MCF 10A (cell line): ENCODE measurements around the gene BIRC3. TPM values are rescaled to one million over a fixed set of nuclear protein-coding genes. Genes with fewer than 3 reads are reported as not detected.

ENCODE experiments used
- BruUV-seq: library from RNA; stranded (reverse); fragments of 400-500 nt; replicated peaks from 2 replicates; lab custom pipeline; 2021; lab: Mats Ljungman, UMichigan
- CTCF ChIA-PET: fragments of 300-600 bp; sonication (Branson Sonifier 250); formaldehyde crosslinking; extraction: SDS; loops from one replicate; lab custom pipeline; 2021; ENCODE audit warnings: antibody characterized with exemption, inconsistent platforms; lab: Yijun Ruan, JAX
- POLR2A ChIA-PET: fragments of 300-600, 350-650 bp; sonication (Branson Sonifier 250); formaldehyde crosslinking; extraction: SDS; loops from one replicate; lab custom pipeline; 2020; ENCODE audit warnings: antibody characterized with exemption, inconsistent platforms; lab: Yijun Ruan, JAX
- DNase-seq: peaks from one replicate; pipeline ENCODE4 v3.0.0-alpha.2; 2018; ENCODE audit not compliant: unreplicated experiment
- H3K27ac Mint-ChIP-seq: one replicate; pipeline ENCODE4 v1.8.0; 2022; ENCODE audit warnings: mild to moderate bottlenecking, low read depth, mixed read lengths; ENCODE audit not compliant: unreplicated experiment
- H3K27me3 Mint-ChIP-seq: one replicate; pipeline ENCODE4 v1.8.0; 2022; ENCODE audit warnings: mixed read lengths; ENCODE audit not compliant: insufficient read depth, unreplicated experiment
- H3K36me3 Mint-ChIP-seq: one replicate; pipeline ENCODE4 v1.8.0; 2022; ENCODE audit warnings: mild to moderate bottlenecking, moderate library complexity, mixed read lengths; ENCODE audit not compliant: insufficient read depth, unreplicated experiment
- H3K4me1 Mint-ChIP-seq: one replicate; pipeline ENCODE4 v1.8.0; 2022; ENCODE audit warnings: mixed read lengths; ENCODE audit not compliant: insufficient read depth, unreplicated experiment
- H3K4me3 Mint-ChIP-seq: one replicate; pipeline ENCODE4 v1.8.0; 2022; ENCODE audit warnings: mild to moderate bottlenecking, moderate library complexity, mixed read lengths; ENCODE audit not compliant: unreplicated experiment
- H3K9me3 Mint-ChIP-seq: one replicate; pipeline ENCODE4 v1.8.0; 2022; ENCODE audit warnings: mixed read lengths; ENCODE audit not compliant: unreplicated experiment
- CTCF ChIP-seq: fragments of 200-600 bp; IDR thresholded peaks from one replicate; pipeline ENCODE4 v1.8.0; 2022; ENCODE audit warnings: antibody characterized with exemption, mild to moderate bottlenecking; ENCODE audit not compliant: unreplicated experiment
- intact Hi-C: fragments of 100-400 bp; cut with micrococcal nuclease; formaldehyde crosslinking; loops from 2 replicates; pipeline ENCODE4 v1.14.1; 2022
- total RNA-seq: library from RNA; stranded (reverse); gene quantifications from 2 replicates; pipeline ENCODE4 v1.2.3, GENCODE V29; 2022

BIRC3 gene
- total RNA-seq, 1 experiment from 2014 or later, result 124 TPM

- no peaks in the 10 kb centered on the region for H3K9me3 Mint-ChIP-seq
- no peaks in the 10 kb centered on the region for H3K27me3 Mint-ChIP-seq
- peak overlapping the region; percentile 99 for H3K27ac Mint-ChIP-seq
- DNase-seq, result no peak
- H3K36me3 Mint-ChIP-seq, result peaks cover 80% of the 10 kb centered on the region
- H3K4me1 Mint-ChIP-seq, result peaks cover 40% of the 10 kb centered on the region
- TF ChIP-seq CTCF, result no peak
- CTCF ChIA-PET, result interaction anchor here (0.6 to 14.7 kb wide), 9 partner anchors 9 to 461 kb away, joined by 3 to 239 read pairs (median 4); no protein-coding TSS in a partner anchor
- BruUV-seq, result no TSS peak
- intact Hi-C loops, result no loop called here
- POLR2A ChIA-PET, result interaction anchor here (0.6 to 9.8 kb wide), 10 partner anchors 10 to 201 kb away, joined by 3 to 274 read pairs (median 4); no protein-coding TSS in a partner anchor
- H3K4me3 Mint-ChIP-seq, result peak overlapping the region; percentile 85
Measured at GRCh38 chr11:102320188-102320587, 2.9 kb downstream of the BIRC3 start.

DNA sequence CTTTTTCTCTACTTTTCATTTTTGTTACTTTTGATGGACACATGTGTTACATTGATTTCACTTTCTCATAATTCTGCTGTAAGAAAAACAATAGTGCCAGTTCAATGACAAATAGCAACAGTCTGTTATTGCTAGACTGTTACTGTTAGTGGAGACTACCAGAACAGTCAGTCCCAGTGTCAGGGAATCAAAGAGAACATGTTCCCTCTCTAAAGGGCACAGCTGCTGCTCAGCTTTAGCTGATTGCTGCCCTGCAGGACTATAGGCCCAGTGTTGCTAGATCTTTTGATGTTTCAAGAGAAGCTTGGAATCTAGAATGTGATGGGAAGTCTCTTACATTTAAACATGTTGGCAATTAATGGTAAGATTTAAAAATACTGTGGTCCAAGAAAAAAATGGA lies 3.4 kb downstream of the BIRC3 start:
- CTCF ChIA-PET, result interaction anchor here (0.8 to 14.7 kb wide), 8 partner anchors 15 to 293 kb away, joined by 3 to 239 read pairs (median 3); no protein-coding TSS in a partner anchor
- intact Hi-C loops, result no loop called here
- no peaks in the 10 kb centered on the region for H3K9me3 Mint-ChIP-seq
- H3K36me3 Mint-ChIP-seq, result peaks cover 85% of the 10 kb centered on the region
- H3K4me3 Mint-ChIP-seq, result peak overlapping the region; percentile 85
- no peak for DNase-seq
- BruUV-seq, result no TSS peak
- peak overlapping the region; percentile 99 for H3K27ac Mint-ChIP-seq
- no peak for TF ChIP-seq CTCF
- POLR2A ChIA-PET, result interaction anchor here (0.6 to 9.8 kb wide), 13 partner anchors 10 to 201 kb away, joined by 3 to 274 read pairs (median 4); no protein-coding TSS in a partner anchor
- H3K27me3 Mint-ChIP-seq, result no peaks in the 10 kb centered on the region
- peaks cover 40% of the 10 kb centered on the region for H3K4me1 Mint-ChIP-seq

DNA sequence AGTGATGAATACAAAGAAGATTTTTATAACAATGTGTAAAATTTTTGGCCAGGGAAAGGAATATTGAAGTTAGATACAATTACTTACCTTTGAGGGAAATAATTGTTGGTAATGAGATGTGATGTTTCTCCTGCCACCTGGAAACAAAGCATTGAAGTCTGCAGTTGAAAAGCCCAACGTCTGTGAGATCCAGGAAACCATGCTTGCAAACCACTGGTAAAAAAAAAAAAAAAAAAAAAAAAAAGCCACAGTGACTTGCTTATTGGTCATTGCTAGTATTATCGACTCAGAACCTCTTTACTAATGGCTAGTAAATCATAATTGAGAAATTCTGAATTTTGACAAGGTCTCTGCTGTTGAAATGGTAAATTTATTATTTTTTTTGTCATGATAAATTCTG lies 5.3 kb downstream of the BIRC3 start:
- CTCF ChIA-PET, result interaction anchor here (0.6 to 14.7 kb wide), 3 partner anchors 17 to 39 kb away, joined by 5 to 239 read pairs (median 7); no protein-coding TSS in a partner anchor
- DNase-seq, result no peak
- TF ChIP-seq CTCF, result no peak
- BruUV-seq, result no TSS peak
- Mint-ChIP-seq H3K4me1 (peaks cover 33% of the 10 kb centered on the region), H3K27ac (peak overlapping the region; percentile 57), H3K4me3 (peak overlapping the region; percentile 85), H3K9me3 (no peaks in the 10 kb centered on the region), H3K36me3 (peaks cover 98% of the 10 kb centered on the region), H3K27me3 (no peaks in the 10 kb centered on the region)
- POLR2A ChIA-PET, result interaction anchor here (0.9 to 9.8 kb wide), 6 partner anchors 11 to 29 kb away, joined by 3 to 274 read pairs (median 6); no protein-coding TSS in a partner anchor
- intact Hi-C loops, result no loop called here

GRCh38 chr11:102323542-102324251 lies 6.4 kb downstream of the BIRC3 start:
- DNase-seq, result peak; percentile 61
- TF ChIP-seq CTCF, result no peak
- Mint-ChIP-seq H3K4me1 (peaks cover 31% of the 10 kb centered on the region), H3K4me3 (peak overlapping the region; percentile 33), H3K27ac (no peak overlapping the region), H3K27me3 (no peaks in the 10 kb centered on the region), H3K36me3 (peaks cover 100% of the 10 kb centered on the region), H3K9me3 (no peaks in the 10 kb centered on the region)
- POLR2A ChIA-PET, result interaction anchor here (1.1 to 2.2 kb wide), 4 partner anchors 18 to 55 kb away, joined by 3 to 12 read pairs (median 8); no protein-coding TSS in a partner anchor
- intact Hi-C loops, result no loop called here
- BruUV-seq, result no TSS peak
- CTCF ChIA-PET, result interaction anchor here (1.6 kb wide), 1 partner anchor 35 kb away, joined by 13 read pairs; no protein-coding TSS in a partner anchor
